Measurements from ENCODE around the gene KIN.
"Not testable (repeated sequence)": the region's sequence is repeated elsewhere in the genome, so short reads cannot be mapped to it uniquely, and the experiment has no call there.

KIN gene

DNA sequence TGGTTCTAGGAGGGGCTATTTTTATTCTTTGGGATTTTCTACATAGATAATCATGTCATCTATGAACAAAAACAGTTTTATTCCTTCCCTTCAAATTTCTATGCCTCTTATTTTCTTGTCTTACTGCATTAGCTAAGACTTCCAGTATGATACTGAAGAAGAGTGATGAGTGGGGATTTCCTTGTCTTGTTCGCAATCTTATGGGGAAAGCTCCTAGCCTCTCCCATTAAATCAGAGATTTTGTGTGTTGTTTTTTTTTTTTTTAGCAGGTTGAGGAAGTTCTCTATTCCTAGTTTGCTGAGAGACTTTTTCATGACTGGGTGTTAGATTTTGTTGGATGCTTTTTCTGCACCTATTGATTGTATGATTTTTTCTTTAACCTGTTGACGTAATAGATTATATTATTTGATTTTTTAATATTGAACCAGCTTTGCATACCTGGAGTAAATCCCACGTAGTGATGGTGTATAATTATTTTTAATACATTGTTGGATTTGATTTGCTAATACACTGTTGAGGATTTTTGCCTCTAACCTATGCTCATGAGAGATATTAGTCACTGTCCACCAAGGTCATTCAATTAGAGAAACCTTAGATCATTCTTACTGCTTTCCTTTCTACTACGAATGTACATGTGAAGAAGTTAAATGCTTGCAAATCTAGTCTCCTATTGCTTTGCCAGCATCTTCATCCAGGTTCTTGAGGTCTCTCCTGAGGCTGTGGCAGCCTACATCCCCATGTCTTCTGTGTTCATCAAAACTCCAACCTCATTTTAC lies 6.6 kb upstream of the KIN start:
- DNase-seq (ENCODE audit: low read depth in 3 of 3, low spot score in 1 of 3) = no peak

GRCh38 chr10:7792541-7792940 lies 4.7 kb upstream of the KIN start:
- no peak for DNase-seq (ENCODE audit: low read depth in 3 of 3, low spot score in 1 of 3)

DNA sequence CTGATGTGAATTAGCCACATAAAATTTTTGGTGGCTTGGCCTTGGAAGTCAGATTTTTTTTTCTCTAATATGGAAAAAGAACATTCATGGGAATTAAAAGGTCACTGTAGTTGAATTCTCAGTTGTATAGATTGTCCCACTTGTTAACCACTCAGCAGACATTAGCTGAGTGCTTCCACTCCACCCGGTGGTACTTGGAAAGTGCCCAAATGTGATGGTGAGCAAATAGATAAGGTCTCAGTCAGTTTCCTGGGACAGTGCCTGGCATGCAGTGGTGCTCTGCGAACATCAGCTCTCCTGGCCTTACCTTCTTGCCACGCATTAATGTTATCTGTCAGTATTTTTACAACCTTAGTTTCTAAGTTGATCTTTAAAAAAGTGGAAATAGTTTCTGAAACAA lies 1.6 kb upstream of the KIN start:
- DNase-seq (ENCODE audit: low read depth in 3 of 3, low spot score in 1 of 3) = no peak

DNA sequence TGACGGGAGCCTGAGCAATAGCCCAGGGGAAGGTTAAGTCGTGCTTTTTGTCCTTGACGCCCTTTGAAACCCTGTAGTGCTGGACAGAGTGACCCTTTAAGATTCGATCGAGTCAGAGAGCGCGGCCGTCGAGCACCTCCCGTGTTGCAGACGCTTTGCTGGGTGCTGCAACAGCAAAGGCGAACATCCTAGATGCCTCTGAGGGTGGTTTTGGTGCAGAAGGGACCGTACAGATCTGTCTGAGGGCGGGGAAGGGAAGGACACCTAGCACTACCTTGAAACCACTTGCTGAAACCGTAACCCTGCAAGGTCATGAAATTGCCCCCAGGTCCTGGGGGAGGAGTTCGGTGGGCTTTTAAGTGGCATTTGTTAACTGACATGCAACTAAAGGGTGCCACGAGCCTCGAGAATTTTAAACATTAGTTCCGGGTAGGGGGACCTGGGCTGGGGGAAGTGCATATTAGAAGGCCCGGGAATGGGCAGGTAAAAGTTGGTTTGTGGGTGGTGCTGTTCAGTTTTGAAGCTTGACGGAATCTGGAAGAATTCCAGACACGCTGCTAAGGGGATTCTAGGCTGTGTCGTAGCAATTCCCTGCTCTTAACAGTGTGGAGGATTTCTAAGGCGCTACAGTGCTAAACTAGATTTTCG lies 970 bp upstream of the KIN start:
- no peak for DNase-seq (ENCODE audit: low read depth in 3 of 3, low spot score in 1 of 3)

GRCh38 chr10:7787150-7787856 lies 490 bp downstream of the KIN start:
- DNase-seq (ENCODE audit: low read depth in 3 of 3, low spot score in 1 of 3) = no peak

- no peak for DNase-seq (ENCODE audit: low read depth in 3 of 3, low spot score in 1 of 3)
These were observed 1.4 kb downstream of the KIN start for GRCh38 chr10:7786430-7786829.

GRCh38 chr10:7782194-7782593 lies 5.6 kb downstream of the KIN start:
- not testable (repeated sequence) for DNase-seq (ENCODE audit: low read depth in 3 of 3, low spot score in 1 of 3)

DNA sequence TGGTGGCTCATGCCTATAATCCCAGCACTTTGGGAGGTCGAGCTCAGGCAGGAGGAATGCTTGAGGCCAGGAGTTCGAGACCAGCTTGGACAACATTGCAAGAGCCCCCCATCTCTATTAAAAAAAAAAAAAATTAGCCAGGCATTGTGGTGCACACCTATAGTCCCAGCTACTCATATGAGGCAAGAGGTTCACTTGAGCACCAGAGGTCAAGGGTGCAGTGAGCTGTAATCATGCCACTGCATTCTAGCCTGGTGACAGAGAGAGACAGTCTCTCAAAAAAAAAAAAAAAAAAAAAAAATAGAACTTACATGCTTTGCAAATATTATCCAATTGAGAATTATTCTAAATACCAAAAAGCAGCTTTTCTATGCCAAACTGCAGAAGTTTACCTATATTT lies 11.0 kb downstream of the KIN start:
- no peak for DNase-seq (ENCODE audit: low read depth in 3 of 3, low spot score in 1 of 3)

GRCh38 chr10:7773845-7774801 lies 13.7 kb downstream of the KIN start:
- no peak for DNase-seq (ENCODE audit: low read depth in 3 of 3, low spot score in 1 of 3)

DNA sequence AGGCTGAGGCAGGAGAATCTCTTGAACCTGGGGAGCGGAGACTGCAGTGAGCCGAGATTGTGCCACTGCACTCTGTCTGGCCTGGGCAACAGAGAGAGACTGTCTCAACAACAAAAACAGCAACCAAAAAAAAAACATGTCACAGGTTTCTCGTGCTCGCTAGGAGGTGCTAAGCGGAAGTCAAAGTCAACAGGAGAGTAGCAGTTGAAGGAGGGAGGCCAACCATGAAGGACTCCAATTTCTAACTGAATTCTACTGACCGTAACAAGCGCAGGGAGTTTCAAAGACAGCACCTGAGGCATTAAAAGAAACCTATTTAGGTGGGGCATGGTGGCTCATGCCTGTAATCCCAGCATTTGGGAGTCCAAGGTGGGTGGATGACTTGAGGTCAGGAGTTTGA lies 19.4 kb downstream of the KIN start:
- no peak for DNase-seq (ENCODE audit: low read depth in 3 of 3, low spot score in 1 of 3)

DNA sequence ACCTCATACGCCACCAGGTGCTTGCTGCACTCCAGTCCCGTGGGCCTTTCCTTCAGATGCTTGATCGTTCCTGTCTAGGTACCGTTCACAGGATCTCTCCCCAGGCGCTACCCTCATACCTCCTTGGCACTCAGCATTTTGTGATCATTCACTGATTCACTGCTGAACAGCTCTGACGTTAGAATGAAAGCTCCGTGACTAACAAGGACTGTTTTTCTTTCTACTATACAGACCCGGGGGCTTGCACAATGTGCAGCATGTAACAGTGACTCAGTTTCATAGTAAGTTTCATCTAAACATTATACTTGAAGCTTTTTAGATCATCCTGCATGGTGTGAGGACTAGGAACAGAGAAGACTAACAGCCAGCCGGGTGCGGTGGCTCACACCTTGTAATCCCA lies 20.6 kb downstream of the KIN start:
- DNase-seq (ENCODE audit: low read depth in 3 of 3, low spot score in 1 of 3) = no peak

DNA sequence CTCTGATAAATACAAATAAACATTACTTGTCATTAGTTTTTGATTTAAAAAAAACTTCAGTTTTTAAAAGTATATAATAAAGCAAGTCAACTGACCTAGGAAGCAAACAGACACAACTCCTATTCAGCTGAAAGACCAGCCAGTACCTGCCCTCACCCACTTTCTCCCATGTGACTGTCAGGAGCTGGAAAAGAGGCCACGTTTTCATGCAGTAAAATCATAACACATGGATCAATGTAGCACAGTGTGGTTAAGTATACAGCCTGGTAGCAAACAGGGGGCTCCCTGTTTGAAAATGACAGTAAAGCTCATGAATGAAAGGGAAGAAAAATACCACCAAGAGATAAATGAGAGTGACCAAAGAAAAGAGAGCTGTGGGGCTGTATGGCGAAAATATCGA lies 21.6 kb downstream of the KIN start:
- DNase-seq (ENCODE audit: low read depth in 3 of 3, low spot score in 1 of 3) = no peak

GRCh38 chr10:7763929-7764328 lies 23.9 kb downstream of the KIN start:
- DNase-seq (ENCODE audit: low read depth in 3 of 3, low spot score in 1 of 3) = no peak

DNA sequence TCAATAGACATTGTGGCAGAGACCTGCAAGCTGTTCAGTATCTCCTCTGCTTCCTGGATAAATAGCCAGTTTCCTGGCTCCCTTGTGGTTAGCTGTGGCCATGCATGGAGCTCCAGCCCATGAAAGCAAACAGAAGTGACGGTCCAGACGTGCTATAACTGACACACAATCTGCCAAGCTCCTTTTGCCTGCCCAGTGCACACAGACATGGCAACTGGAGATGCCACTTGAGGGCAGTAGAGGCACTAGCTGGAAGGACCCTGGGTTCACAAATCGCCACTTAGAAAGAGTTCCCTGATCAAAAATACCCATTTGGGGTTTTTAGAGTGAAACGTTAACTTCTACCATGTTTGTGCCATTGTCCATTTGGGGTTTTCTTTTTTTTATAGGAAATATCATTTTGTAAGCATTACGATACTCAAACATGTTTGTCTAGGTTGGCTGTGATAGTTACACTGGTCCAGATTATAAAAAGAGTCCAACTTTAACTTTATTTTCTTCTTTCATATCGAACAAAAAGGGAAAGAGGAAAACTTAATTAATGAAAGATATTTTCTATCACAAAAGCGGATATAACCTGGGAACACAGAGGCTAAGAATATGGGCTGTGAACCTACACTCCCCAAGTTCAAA lies 31.3 kb downstream of the KIN start:
- DNase-seq (ENCODE audit: low read depth in 3 of 3, low spot score in 1 of 3) = no peak

DNA sequence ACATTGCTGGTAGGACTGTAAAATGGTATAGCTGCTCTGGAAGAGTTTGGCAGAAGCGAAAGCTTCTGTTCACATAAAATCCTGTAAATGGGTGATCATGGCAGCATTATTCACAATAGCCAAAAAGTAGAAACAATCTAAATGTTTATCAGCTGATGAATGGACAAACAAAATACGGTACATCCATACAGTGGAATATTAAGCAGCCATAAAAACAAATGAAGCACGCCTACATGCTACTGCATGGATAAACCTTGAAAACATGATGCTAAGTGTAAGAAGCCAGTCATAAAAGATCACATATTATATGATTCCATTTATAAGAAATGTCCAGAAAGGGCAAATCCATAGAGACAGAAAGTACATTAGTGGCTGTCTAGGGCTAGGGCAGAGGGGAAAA lies 32.7 kb downstream of the KIN start:
- DNase-seq (ENCODE audit: low read depth in 3 of 3, low spot score in 1 of 3) = no peak

GRCh38 chr10:7752251-7752650 lies 35.5 kb downstream of the KIN start:
- DNase-seq (ENCODE audit: low read depth in 3 of 3, low spot score in 1 of 3) = no peak

DNA sequence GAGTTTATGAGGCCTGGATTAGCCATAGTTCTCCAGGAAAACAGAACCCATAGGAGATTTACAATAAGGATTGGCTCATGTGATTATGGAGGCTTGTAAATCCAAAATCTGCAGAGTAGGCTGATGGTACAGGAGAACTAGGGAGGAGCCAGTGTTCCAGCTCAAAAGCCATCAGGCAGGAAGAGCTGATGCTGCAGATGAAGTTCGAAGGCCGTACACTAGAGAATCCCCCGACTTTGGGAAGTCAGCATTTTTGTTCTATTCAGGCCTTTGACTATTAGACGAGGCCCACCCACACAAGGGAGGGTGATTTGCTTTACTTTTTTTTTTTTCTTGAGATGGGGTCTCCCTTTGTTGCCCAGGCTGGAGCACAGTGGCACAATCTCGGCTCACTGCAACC lies 37.6 kb downstream of the KIN start:
- no peak for DNase-seq (ENCODE audit: low read depth in 3 of 3, low spot score in 1 of 3)

DNA sequence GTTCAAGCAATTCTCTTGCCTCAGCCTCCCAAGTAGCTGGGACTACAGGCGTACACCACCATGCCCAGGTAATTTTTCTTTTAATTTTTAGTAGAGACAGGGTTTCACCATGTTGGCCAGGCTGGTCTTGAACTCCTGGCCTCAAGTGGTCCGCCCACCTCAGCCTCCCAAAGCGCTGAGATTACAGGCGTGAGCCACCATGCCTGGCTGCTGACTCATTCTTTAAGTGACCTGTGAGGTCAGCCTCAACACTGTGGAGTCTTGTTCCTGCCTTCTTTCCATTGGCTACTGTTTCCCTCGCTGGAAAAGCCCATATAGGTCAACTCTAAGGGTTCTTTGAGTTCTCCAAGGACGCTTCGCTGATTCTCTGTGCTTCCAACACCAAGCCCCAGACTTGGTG lies 39.2 kb downstream of the KIN start:
- not testable (repeated sequence) for DNase-seq (ENCODE audit: low read depth in 3 of 3, low spot score in 1 of 3)

GRCh38 chr10:7744307-7744706 lies 43.5 kb downstream of the KIN start:
- no peak for DNase-seq (ENCODE audit: low read depth in 3 of 3, low spot score in 1 of 3)

DNA sequence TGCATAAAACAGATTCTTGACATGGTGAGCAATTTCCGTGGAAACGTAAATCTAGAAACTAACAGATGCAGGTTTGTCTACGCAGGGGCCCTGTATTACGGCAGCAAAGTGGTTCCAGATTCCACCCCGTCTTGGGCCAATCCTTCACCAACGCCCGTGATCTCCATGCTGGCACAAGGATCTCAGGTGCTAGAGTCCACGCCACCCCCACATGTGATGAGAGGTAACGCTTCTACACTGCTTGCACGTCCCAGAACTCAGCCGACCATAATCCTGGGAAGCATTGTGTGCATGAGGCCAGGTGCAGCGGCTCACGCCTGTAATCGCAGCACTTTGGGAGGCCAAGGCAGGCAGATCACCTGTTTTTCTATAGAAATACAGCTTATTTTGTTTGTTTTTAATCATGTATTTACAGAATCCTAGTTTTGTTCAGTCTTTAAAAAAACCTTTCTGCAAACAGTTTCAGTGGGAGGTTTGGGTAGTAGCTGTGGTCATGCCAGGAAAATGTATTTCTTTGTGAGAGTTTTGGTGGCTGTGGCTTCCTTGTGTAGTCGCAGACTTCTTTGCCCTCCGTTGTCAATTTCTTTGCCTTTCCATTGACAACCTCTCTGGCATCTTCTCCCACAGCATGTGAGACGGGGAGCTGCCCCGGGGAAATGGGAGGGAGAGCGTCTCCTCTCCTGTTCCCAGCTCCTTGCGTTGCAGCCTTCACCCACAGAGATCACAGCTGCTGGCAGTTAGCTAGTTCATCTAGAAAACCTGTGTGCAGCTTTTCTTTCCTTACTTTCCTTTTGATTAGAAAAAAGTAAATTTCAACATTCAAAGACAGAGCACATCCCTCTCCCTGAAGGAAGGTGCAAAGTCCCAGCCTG lies 49.0 kb downstream of the KIN start:
- DNase-seq (ENCODE audit: low read depth in 3 of 3, low spot score in 1 of 3) = no peak

Measured in stimulated activated CD4-positive, alpha-beta T cell treated with anti-CD3 and anti-CD28 coated beads, TNF-alpha, amount 100 ng/mL, for 1 hour (primary cell).